Dermis blood vessel endothelial cell (primary cell): ENCODE results near the gene LRRC63. TPM values are rescaled to one million over a fixed set of nuclear protein-coding genes. Genes with fewer than 3 reads are reported as not detected.
A peak's percentile ranks its signal among the peaks of the same experiment; 100 is the strongest.
"Not testable (repeated sequence)": the region's sequence is repeated elsewhere in the genome, so short reads cannot be mapped to it uniquely, and the experiment has no call there.

Experiments used
- DNase-seq: peaks from one replicate; pipeline ENCODE4 v3.0.0; 2010
- total RNA-seq: library from RNA; depleted of rRNA; stranded (reverse); fragments of >200 nt; gene quantifications from 2 replicates; pipeline ENCODE4 v1.2.3, GENCODE V29; 2014

LRRC63 gene
- total RNA-seq, 1 donor from 2014 or later = not detected

GRCh38 chr13:46182491-46182877 lies 29.2 kb upstream of the LRRC63 start:
- no peak for DNase-seq

- no peak for DNase-seq
These were observed 28.4 kb upstream of the LRRC63 start for GRCh38 chr13:46183018-46183946.

GRCh38 chr13:46184277-46184699 lies 27.4 kb upstream of the LRRC63 start:
- peak; percentile 44 for DNase-seq

GRCh38 chr13:46185634-46186033 lies 26.1 kb upstream of the LRRC63 start:
- no peak for DNase-seq

GRCh38 chr13:46192412-46192811 lies 19.3 kb upstream of the LRRC63 start:
- DNase-seq = no peak

GRCh38 chr13:46195016-46195415 lies 16.7 kb upstream of the LRRC63 start:
- DNase-seq = no peak

GRCh38 chr13:46197299-46198048 lies 14.3 kb upstream of the LRRC63 start:
- DNase-seq = no peak

GRCh38 chr13:46198696-46199193 lies 13.0 kb upstream of the LRRC63 start:
- no peak for DNase-seq

GRCh38 chr13:46202188-46202795 lies 9.4 kb upstream of the LRRC63 start:
- no peak for DNase-seq

GRCh38 chr13:46202966-46203365 lies 8.8 kb upstream of the LRRC63 start:
- no peak for DNase-seq

- no peak for DNase-seq
These were observed 5.6 kb upstream of the LRRC63 start for GRCh38 chr13:46206143-46206542.

- no peak for DNase-seq
These were observed 3.9 kb upstream of the LRRC63 start for GRCh38 chr13:46207828-46208227.

- no peak for DNase-seq
These were observed 1.2 kb upstream of the LRRC63 start for GRCh38 chr13:46210362-46211083.

- DNase-seq = peak; percentile 3
These were observed 629 bp upstream of the LRRC63 start for GRCh38 chr13:46211116-46211482.

- no peak for DNase-seq
These were observed 1.5 kb downstream of the LRRC63 start for GRCh38 chr13:46213242-46213641.

GRCh38 chr13:46214741-46215140 lies 3.0 kb downstream of the LRRC63 start:
- DNase-seq = not testable (repeated sequence)

GRCh38 chr13:46220234-46220633 lies 8.5 kb downstream of the LRRC63 start:
- DNase-seq = not testable (repeated sequence)

GRCh38 chr13:46229251-46229650 lies 17.5 kb downstream of the LRRC63 start:
- DNase-seq = no peak

- DNase-seq = peak; percentile 53
These were observed 20.6 kb downstream of the LRRC63 start for GRCh38 chr13:46232281-46232680.

GRCh38 chr13:46235286-46235685 lies 23.6 kb downstream of the LRRC63 start:
- DNase-seq = no peak

- DNase-seq = no peak
These were observed 53.6 kb downstream of the LRRC63 start for GRCh38 chr13:46265292-46265691.

GRCh38 chr13:46267166-46267565 lies 55.4 kb downstream of the LRRC63 start:
- no peak for DNase-seq
